Measurements from ENCODE around the gene FIS1. TPM values are rescaled to one million over a fixed set of nuclear protein-coding genes. Genes with fewer than 3 reads are reported as not detected.
A peak's percentile ranks its signal among the peaks of the same experiment; 100 is the strongest.

The FIS1 gene
- total RNA-seq, 1 experiment from 2014 or later = 124 TPM

GRCh38 chr7:101238226-101239182, 6.4 kb downstream of the FIS1 start:
- Histone ChIP-seq H3K27me3 (ENCODE audit: insufficient read depth, low read length) (no peaks in the 10 kb centered on the region), H2BK15ac (ENCODE audit: low read depth, low read length) (no peak overlapping the region), H2BK12ac (ENCODE audit: insufficient read length, low read depth, low read length) (no peak overlapping the region), H3K79me1 (ENCODE audit: insufficient read depth, low read depth, low read length, poor library complexity, severe bottlenecking) (no peaks in the 10 kb centered on the region), H4K8ac (replicated peaks; ENCODE audit: insufficient read length, low read depth, low read length) (no peak overlapping the region), H2BK20ac (ENCODE audit: low read depth, low read length, poor library complexity, severe bottlenecking) (no peak overlapping the region), H3K27ac (ENCODE audit: insufficient read length, low read depth, low read length) (no peak overlapping the region), H2AK5ac (ENCODE audit: insufficient read length, low read length) (no peak overlapping the region), H3K23ac (ENCODE audit: insufficient read length, low read depth, low read length) (no peak overlapping the region), H3K4me1 (ENCODE audit: insufficient read depth, low read length) (no peaks in the 10 kb centered on the region), H3T11ph (ENCODE audit: low read length) (no peak overlapping the region), H4K5ac (ENCODE audit: insufficient read length, low read depth, low read length) (no peak overlapping the region), H2AFZ (ENCODE audit: low read length) (no peak overlapping the region), H4K20me1 (ENCODE audit: control insufficient read depth, insufficient read depth, insufficient read length) (no peaks in the 10 kb centered on the region), H3K4ac (ENCODE audit: low read depth, low read length) (no peak overlapping the region), H3K14ac (ENCODE audit: insufficient read depth, low read length) (no peak overlapping the region; the same call in 1 of the 2 replicates), H3K4me2 (ENCODE audit: insufficient read depth, insufficient read length, low read length) (no peak overlapping the region), H3K23me2 (ENCODE audit: insufficient read length, low read depth, low read length, poor library complexity, severe bottlenecking) (no peaks in the 10 kb centered on the region), H3K56ac (ENCODE audit: insufficient read length, low read depth, low read length) (no peak overlapping the region), H4K91ac (ENCODE audit: insufficient read length, low read depth, low read length) (no peak overlapping the region), H3K9ac (ENCODE audit: extremely low read depth, insufficient read length, low read length) (no peak overlapping the region), H3K18ac (ENCODE audit: insufficient read length, low read depth, low read length) (no peak overlapping the region), H3K9me3 (ENCODE audit: control insufficient read depth, low read depth, low read length) (no peaks in the 10 kb centered on the region), H2BK120ac (ENCODE audit: low read depth, low read length, poor library complexity, severe bottlenecking) (no peak overlapping the region), H3K79me2 (ENCODE audit: insufficient read depth, low read length) (no peaks in the 10 kb centered on the region), H2BK5ac (ENCODE audit: insufficient read length, low read length) (no peak overlapping the region)
- Mint-ChIP-seq H3K4me3 (no peak overlapping the region), H3K9me3 (no peaks in the 10 kb centered on the region), H3K27me3 (ENCODE audit: low read depth) (no peaks in the 10 kb centered on the region), H3K4me1 (peaks cover 8 to 21% of the 10 kb centered on the region in 2 experiments), H3K36me3 (ENCODE audit: insufficient read depth in 1 of 3, low read depth in 3 of 3) (peaks cover 3 to 23% (median 4%) of the 10 kb centered on the region in 3 experiments; a peak in 5 of 7 replicates), H3K27ac (peak overlapping the region in 1 of 3 experiments; percentile 78; a peak in 2 of 7 replicates)
- no peak for DNase-seq
- TF ChIP-seq CTCF (conservative IDR thresholded peaks at IDR 0.05) = no peak
- no CpG with 5 or more reads among the region's 28 CpGs for WGBS (ENCODE audit: extremely low coverage, insufficient read length, low lambda C conversion rate)

Measured in H9 (cell line).